ENCODE data around the gene NMNAT2. TPM values are rescaled to one million over a fixed set of nuclear protein-coding genes. Genes with fewer than 3 reads are reported as not detected.

Gene NMNAT2
- polyA plus RNA-seq, 1 donor = 4.2 TPM

- no peak for DNase-seq
These were observed 52.5 kb downstream of the NMNAT2 start for GRCh38 chr1:183365676-183366075.

GRCh38 chr1:183365093-183365492 is 53.1 kb downstream of the NMNAT2 start:
- no peak for DNase-seq

GRCh38 chr1:183363972-183364371 is 54.2 kb downstream of the NMNAT2 start:
- DNase-seq = no peak

- DNase-seq = no peak
These were observed 57.1 kb downstream of the NMNAT2 start for GRCh38 chr1:183361081-183361480.

GRCh38 chr1:183360473-183360872 is 57.7 kb downstream of the NMNAT2 start:
- no peak for DNase-seq

- DNase-seq = no peak
These were observed 61.5 kb downstream of the NMNAT2 start for GRCh38 chr1:183356534-183357182.

- no peak for DNase-seq
These were observed 62.4 kb downstream of the NMNAT2 start for GRCh38 chr1:183355797-183356196.

- no peak for DNase-seq
These were observed 63.0 kb downstream of the NMNAT2 start for GRCh38 chr1:183355181-183355580.

DNA sequence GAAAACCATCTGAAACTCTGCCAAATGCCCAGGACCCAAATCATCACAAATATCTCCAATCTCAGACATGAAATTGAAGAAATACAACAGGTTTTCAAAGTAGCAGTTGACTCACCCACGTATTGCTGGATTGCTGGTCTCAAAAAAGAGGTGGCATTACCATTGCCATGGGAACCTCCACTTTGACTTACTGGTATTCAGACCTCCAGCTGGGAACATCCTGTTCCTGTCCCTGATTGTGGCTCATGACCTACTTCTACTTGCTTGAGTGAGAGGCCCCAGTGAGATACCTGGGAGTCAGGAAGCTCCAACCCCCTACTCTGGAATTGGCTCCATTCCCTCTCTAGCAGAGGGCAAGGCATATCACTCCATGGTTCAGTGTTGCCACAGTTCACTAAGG is 64.6 kb downstream of the NMNAT2 start:
- no peak for DNase-seq

- no peak for DNase-seq
These were observed 68.9 kb downstream of the NMNAT2 start for GRCh38 chr1:183349201-183349711.

DNA sequence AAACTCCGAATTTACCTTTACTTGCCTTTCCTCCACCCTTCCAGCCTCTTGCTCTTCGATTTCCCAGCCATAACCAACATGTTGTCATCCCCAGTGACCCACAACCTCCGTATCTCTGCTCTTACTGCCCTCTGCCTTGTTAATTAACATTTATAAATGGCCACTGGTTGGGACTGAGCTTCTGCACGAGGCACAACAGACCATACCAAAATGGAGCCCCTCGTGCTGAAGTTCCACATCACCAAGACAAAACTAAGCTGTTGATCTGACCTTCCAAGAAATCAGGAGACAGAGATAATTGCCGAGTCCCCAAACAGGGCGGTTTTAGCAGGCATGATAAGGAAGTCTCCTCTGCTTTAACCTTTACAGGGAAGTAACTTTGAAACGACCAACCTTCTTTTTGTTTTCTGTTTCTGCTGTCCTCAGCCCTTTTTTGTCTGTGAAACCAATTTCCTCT is 71.9 kb downstream of the NMNAT2 start:
- DNase-seq = no peak

- no peak for DNase-seq
These were observed 78.5 kb downstream of the NMNAT2 start for GRCh38 chr1:183339556-183340167.

GRCh38 chr1:183331091-183331742 is 87.0 kb downstream of the NMNAT2 start:
- DNase-seq = peak; percentile 68

- peak; percentile 36 for DNase-seq
These were observed 87.8 kb downstream of the NMNAT2 start for GRCh38 chr1:183330335-183330734.

DNA sequence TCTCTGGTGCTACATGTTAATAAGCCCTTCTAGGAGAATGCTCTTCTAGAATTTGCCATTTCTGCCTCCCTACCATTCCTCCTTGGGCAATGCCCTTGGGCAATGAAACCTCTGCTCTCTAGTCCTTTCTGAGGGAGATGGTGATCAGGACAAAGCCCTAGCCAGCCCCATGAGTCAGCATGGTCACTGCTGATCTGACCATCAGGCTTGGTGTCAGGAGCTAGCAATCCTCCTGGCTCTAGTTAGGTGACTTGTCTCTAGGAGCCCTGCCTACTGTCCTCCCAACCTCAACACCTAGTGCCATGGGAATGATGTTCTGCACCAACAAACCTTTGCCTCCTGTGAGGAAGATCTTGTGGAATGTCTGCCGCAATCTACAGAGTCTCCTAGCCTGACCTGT is 89.8 kb downstream of the NMNAT2 start:
- no peak for DNase-seq

DNA sequence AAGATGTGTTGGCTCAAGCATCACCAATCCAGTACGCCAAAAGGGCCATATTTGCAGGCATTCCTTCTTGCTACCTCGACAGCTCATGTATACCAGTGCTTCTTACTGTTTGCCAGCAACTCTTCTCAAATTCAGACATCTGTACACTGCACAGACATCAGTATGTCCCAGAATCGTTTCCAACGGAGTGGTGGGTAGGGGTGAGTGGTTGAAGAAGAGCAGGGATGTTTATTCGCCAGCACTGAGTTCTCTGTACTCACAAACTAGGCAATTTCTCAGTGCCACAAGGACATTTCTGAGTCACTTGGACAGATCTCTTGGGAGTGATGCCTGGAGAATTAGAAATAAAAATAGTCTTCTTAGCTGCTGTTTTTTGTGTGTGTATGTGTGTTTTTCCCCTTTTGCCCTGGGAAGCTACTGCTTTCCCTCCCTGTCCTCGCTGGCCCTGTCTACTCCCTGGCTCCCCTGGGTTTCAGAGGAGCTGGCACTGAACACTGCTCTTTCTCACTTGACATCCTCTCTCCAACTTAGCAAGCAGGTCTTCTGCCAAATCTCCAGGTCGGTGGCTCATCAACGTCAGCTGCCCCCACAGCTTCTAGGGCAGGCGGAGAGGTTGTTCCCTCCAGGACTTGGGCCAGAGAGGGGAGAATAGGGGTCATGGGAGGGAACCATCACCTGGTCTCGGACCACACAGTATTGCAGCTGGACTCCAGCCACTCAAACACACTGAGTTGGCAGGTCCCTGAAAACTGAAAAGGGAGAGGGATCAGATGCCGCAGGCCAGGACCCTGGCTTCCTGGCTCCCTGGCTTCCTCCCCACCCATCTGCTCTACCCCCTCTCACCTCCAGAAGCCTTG is 90.5 kb downstream of the NMNAT2 start:
- DNase-seq = no peak

DNA sequence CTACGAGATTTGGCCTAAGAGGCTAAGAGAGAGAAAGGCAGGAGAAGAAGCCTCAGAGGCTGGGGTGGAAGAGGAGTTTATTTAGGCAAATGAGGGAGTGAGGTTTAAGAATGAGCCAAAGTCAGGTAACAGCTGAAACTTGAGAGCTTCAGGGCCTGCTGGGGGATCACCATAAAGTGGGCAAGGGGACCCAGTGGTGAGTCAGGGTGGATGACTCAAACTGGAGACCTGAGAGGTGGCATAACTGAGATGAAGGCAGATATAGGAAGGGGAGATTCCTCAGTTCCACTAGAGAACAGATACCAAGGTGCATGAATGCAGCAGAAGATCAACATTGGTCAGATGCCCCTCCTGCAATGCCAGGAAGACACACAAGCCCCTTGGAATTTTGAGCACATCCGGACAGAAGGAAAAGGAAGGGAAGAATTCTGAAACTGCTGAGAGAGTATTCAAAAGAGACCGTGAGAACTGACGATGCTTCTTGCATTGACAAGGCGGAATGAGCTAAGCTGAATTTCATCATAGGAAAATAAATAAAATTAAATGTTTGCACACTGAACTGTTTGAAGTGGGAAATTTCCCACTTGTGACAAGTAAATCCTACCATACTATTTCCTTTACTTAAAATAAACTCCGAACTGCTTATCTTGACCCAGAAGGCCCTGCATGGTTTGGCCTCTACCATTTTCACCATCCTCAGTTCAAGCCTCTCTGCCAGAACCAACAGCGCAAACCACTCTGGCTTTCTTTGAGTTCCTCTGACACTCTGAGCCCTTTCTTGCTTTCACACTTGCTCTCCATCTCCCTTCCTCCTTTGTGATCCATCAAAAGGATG is 94.1 kb downstream of the NMNAT2 start:
- no peak for DNase-seq

- DNase-seq = no peak
These were observed 98.6 kb downstream of the NMNAT2 start for GRCh38 chr1:183319606-183320005.

GRCh38 chr1:183319051-183319450 is 99.1 kb downstream of the NMNAT2 start:
- no peak for DNase-seq

GRCh38 chr1:183318433-183318832 is 99.7 kb downstream of the NMNAT2 start:
- peak; percentile 70 for DNase-seq

DNA sequence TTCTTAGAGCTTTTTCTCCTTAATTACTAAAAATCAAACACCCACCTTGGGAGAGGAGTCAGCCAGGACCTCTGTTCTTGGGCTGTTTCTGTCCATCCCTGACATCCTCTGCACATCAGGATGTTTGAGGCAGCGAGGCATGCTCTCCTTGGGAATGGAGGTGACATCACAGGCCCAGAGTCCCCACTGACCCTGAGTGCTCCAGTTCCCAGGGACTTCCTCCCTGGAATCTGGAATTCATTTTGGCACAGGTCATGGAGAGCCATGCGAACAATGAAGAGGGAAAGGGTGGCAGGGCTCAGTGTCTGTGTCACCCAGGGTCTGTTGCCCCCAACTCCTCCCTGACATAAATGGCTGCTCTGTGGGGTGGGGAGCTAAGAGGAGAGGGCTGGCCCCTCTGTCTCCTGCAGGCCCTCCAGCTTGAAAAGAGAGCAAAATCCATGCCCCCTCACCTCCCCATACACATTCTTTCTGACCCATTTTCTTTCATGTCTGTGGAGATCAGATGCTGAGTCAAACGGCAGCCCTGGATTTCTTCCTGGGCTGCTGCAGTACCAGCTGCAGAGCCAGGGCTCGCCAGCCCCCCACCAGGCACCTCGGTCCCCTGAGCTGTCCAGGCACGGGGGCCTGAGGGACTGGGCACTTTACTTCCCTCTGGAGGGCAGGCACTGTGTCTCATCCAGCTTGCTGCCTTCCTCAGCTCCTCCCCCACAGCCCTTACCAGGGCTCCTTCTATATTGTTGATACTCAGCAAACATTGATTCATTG is 102.0 kb downstream of the NMNAT2 start:
- DNase-seq = no peak

All from left kidney (tissue), 2 donors.